ENCODE measurements around the gene PRUNE2. TPM values are rescaled to one million over a fixed set of nuclear protein-coding genes. Genes with fewer than 3 reads are reported as not detected.
A peak's percentile ranks its signal among the peaks of the same experiment; 100 is the strongest.

PRUNE2 gene
- total and polyA plus RNA-seq, 9 of the 15 experiments (the other 6 are each of a cell fraction or from before 2014, with no cell fraction given): 0.05 to 0.45 (median 0.18) TPM; not detected in 1

DNA sequence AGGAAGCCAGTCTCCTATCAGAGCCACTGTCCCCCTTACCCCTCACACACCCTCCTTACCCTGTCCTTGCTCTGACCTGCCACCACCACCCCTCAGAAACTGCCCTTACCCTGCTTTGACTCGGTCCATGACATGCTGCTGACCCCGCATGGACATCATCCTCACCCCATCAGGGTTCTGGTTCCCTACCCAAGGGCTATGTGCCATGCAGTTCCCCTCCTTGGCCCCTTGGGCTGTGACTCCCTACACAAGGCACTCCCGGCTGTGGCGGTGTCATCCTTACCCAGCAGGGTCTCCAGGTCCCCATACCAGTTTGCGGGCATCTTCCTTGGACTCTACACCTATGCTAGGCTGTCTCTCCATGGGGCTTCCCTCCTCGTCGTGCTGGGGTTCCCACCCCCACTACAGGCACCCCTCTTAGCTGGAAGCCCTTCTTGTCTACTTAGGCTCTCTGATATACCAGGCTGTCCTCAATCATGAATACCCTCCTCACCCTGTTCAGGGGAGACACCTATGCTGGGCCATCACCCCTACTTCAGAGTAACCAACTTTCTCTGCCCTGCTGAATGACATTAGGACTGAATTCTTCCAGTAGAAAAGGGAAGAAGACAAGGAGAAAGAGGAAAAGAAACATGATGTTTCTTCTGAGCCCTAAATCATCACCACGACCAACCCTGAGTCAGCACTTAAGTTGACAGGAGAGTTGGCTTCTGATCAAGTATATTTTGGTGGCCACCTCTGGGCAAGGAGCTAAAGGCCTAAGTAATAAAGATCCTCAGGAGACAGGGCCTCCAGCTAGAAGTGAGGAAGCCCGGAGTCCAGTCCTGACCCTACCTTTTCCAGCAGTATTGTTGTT is 331.8 kb downstream of the PRUNE2 start (continued):
- TF ChIP-seq, protein P1, sequence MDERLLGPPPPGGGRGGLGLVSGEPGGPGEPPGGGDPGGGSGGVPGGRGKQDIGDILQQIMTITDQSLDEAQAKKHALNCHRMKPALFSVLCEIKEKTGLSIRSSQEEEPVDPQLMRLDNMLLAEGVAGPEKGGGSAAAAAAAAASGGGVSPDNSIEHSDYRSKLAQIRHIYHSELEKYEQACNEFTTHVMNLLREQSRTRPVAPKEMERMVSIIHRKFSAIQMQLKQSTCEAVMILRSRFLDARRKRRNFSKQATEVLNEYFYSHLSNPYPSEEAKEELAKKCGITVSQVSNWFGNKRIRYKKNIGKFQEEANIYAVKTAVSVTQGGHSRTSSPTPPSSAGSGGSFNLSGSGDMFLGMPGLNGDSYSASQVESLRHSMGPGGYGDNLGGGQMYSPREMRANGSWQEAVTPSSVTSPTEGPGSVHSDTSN (CRISPR knock-in tag; IDR thresholded peaks at IDR 0.05; ENCODE audit: low read depth): no peak
- TF ChIP-seq, protein P1 (tag; conservative IDR thresholded peaks at IDR 0.05; ENCODE audit: low read depth): peak; percentile 58
- TF ChIP-seq, protein P2, sequence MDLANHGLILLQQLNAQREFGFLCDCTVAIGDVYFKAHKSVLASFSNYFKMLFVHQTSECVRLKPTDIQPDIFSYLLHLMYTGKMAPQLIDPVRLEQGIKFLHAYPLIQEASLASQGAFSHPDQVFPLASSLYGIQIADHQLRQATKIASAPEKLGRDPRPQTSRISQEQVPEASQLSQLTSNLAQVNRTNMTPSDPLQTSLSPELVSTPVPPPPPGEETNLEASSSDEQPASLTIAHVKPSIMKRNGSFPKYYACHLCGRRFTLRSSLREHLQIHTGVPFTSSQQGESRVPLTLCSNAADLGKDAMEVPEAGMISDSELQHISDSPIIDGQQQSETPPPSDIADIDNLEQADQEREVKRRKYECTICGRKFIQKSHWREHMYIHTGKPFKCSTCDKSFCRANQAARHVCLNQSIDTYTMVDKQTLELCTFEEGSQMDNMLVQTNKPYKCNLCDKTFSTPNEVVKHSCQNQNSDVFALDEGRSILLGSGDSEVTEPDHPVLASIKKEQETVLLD (IDR thresholded peaks at IDR 0.05): no peak
- TF ChIP-seq, protein P3, sequence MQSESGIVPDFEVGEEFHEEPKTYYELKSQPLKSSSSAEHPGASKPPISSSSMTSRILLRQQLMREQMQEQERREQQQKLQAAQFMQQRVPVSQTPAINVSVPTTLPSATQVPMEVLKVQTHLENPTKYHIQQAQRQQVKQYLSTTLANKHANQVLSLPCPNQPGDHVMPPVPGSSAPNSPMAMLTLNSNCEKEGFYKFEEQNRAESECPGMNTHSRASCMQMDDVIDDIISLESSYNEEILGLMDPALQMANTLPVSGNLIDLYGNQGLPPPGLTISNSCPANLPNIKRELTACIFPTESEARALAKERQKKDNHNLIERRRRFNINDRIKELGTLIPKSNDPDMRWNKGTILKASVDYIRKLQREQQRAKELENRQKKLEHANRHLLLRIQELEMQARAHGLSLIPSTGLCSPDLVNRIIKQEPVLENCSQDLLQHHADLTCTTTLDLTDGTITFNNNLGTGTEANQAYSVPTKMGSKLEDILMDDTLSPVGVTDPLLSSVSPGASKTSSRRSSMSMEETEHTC (IDR thresholded peaks at IDR 0.05): no peak
- TF ChIP-seq DACH1 (IDR thresholded peaks at IDR 0.05; ENCODE audit: partially characterized antibody) (no peak), RNF2 (IDR thresholded peaks at IDR 0.05) (no peak), C11orf30 (IDR thresholded peaks at IDR 0.05; ENCODE audit: low read depth) (peak; percentile 61; the same call in 1 of the 2 replicates), MAFK (IDR thresholded peaks at IDR 0.05; ENCODE audit: low read length) (peak; percentile 66), ZNF146 (CRISPR knock-in tag; IDR thresholded peaks at IDR 0.05; ENCODE audit: unreplicated experiment) (no peak)
- TF ChIP-seq, protein P4, sequence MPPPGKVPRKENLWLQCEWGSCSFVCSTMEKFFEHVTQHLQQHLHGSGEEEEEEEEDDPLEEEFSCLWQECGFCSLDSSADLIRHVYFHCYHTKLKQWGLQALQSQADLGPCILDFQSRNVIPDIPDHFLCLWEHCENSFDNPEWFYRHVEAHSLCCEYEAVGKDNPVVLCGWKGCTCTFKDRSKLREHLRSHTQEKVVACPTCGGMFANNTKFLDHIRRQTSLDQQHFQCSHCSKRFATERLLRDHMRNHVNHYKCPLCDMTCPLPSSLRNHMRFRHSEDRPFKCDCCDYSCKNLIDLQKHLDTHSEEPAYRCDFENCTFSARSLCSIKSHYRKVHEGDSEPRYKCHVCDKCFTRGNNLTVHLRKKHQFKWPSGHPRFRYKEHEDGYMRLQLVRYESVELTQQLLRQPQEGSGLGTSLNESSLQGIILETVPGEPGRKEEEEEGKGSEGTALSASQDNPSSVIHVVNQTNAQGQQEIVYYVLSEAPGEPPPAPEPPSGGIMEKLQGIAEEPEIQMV (tag; conservative IDR thresholded peaks at IDR 0.05; ENCODE audit: low read depth): no peak
- TF ChIP-seq, protein P5, sequence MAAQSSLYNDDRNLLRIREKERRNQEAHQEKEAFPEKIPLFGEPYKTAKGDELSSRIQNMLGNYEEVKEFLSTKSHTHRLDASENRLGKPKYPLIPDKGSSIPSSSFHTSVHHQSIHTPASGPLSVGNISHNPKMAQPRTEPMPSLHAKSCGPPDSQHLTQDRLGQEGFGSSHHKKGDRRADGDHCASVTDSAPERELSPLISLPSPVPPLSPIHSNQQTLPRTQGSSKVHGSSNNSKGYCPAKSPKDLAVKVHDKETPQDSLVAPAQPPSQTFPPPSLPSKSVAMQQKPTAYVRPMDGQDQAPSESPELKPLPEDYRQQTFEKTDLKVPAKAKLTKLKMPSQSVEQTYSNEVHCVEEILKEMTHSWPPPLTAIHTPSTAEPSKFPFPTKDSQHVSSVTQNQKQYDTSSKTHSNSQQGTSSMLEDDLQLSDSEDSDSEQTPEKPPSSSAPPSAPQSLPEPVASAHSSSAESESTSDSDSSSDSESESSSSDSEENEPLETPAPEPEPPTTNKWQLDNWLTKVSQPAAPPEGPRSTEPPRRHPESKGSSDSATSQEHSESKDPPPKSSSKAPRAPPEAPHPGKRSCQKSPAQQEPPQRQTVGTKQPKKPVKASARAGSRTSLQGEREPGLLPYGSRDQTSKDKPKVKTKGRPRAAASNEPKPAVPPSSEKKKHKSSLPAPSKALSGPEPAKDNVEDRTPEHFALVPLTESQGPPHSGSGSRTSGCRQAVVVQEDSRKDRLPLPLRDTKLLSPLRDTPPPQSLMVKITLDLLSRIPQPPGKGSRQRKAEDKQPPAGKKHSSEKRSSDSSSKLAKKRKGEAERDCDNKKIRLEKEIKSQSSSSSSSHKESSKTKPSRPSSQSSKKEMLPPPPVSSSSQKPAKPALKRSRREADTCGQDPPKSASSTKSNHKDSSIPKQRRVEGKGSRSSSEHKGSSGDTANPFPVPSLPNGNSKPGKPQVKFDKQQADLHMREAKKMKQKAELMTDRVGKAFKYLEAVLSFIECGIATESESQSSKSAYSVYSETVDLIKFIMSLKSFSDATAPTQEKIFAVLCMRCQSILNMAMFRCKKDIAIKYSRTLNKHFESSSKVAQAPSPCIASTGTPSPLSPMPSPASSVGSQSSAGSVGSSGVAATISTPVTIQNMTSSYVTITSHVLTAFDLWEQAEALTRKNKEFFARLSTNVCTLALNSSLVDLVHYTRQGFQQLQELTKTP (IDR thresholded peaks at IDR 0.05; ENCODE audit: low read depth in 1 of 2, partially characterized antibody in 2 of 2): no peak
- TF ChIP-seq, protein P6, sequence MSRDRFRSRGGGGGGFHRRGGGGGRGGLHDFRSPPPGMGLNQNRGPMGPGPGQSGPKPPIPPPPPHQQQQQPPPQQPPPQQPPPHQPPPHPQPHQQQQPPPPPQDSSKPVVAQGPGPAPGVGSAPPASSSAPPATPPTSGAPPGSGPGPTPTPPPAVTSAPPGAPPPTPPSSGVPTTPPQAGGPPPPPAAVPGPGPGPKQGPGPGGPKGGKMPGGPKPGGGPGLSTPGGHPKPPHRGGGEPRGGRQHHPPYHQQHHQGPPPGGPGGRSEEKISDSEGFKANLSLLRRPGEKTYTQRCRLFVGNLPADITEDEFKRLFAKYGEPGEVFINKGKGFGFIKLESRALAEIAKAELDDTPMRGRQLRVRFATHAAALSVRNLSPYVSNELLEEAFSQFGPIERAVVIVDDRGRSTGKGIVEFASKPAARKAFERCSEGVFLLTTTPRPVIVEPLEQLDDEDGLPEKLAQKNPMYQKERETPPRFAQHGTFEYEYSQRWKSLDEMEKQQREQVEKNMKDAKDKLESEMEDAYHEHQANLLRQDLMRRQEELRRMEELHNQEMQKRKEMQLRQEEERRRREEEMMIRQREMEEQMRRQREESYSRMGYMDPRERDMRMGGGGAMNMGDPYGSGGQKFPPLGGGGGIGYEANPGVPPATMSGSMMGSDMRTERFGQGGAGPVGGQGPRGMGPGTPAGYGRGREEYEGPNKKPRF (IDR thresholded peaks at IDR 0.05; ENCODE audit: low read depth, low read length): no peak

Data from K562 (cell line).